ENCODE results near the gene SLC16A2. TPM values are rescaled to one million over a fixed set of nuclear protein-coding genes. Genes with fewer than 3 reads are reported as not detected.

Gene SLC16A2
- total RNA-seq, 3 donors from 2014 or later, result 4.8 to 10.8 (median 6.6) TPM

GRCh38 chrX:74500555-74500954 lies 79.3 kb downstream of the SLC16A2 start:
- Histone ChIP-seq H3K27me3 (peaks cover 0 to 30% of the 10 kb centered on the region in 2 donors), H3K36me3 (no peaks in the 10 kb centered on the region), H3K4me1 (no peaks in the 10 kb centered on the region), H3K9me3 (no peaks in the 10 kb centered on the region), H3K4me3 (no peak overlapping the region), H3K27ac (no peak overlapping the region)
- no peak for DNase-seq (ENCODE audit: low spot score in 2 of 2)
- TF ChIP-seq POLR2A (IDR thresholded peaks at IDR 0.05), result no peak
- TF ChIP-seq POLR2AphosphoS5 (IDR thresholded peaks at IDR 0.05), result no peak
- TF ChIP-seq CTCF (IDR thresholded peaks at IDR 0.05), result no peak
- intact Hi-C loops (cut with DNase I; ENCODE audit: low total_unique reads), result no loop called here

GRCh38 chrX:74505437-74505836 lies 84.1 kb downstream of the SLC16A2 start:
- Histone ChIP-seq H3K9me3 (no peaks in the 10 kb centered on the region), H3K27ac (no peak overlapping the region), H3K4me3 (no peak overlapping the region), H3K36me3 (no peaks in the 10 kb centered on the region), H3K4me1 (no peaks in the 10 kb centered on the region), H3K27me3 (peaks cover 0 to 23% of the 10 kb centered on the region in 2 donors)
- intact Hi-C loops (cut with DNase I; ENCODE audit: low total_unique reads), result no loop called here
- TF ChIP-seq CTCF (IDR thresholded peaks at IDR 0.05), result no peak
- no peak for TF ChIP-seq POLR2A (IDR thresholded peaks at IDR 0.05)
- no peak for TF ChIP-seq POLR2AphosphoS5 (IDR thresholded peaks at IDR 0.05)
- no peak for DNase-seq (ENCODE audit: low spot score in 2 of 2)

- TF ChIP-seq POLR2A (IDR thresholded peaks at IDR 0.05) (no peak), CTCF (IDR thresholded peaks at IDR 0.05) (no peak), POLR2AphosphoS5 (IDR thresholded peaks at IDR 0.05) (no peak)
- H3K27ac ChIP-seq, result no peak overlapping the region
- no peak for DNase-seq (ENCODE audit: low spot score in 2 of 2)
- H3K4me1 ChIP-seq, result no peaks in the 10 kb centered on the region
- intact Hi-C loops (cut with DNase I; ENCODE audit: low total_unique reads), result no loop called here
- peaks cover 0 to 29% of the 10 kb centered on the region in 2 donors for H3K27me3 ChIP-seq
- H3K9me3 ChIP-seq, result no peaks in the 10 kb centered on the region
- no peaks in the 10 kb centered on the region for H3K36me3 ChIP-seq
- H3K4me3 ChIP-seq, result no peak overlapping the region
Observed at GRCh38 chrX:74506317-74507115, 85.2 kb downstream of the SLC16A2 start.

DNA sequence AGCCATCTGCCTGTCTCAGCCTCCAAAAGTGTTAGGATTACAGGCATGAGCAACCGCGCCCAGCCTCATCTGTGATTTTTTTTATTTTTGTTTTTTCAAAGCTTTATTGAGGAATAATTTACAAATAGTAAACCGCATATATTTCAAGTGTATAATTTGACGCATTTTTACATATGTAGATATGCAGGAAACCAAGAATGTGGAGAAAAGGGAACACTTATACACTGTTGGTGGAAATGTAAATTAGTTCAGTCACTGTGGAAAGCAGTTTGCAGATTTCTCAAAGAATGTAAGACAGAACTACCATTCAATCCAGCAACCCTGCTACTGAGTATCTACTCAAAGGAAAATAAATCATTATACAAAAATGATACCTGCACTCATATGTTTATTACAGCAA lies 85.9 kb downstream of the SLC16A2 start:
- no peak overlapping the region for H3K27ac ChIP-seq
- intact Hi-C loops (cut with DNase I; ENCODE audit: low total_unique reads), result no loop called here
- TF ChIP-seq CTCF (IDR thresholded peaks at IDR 0.05), result no peak
- no peak for TF ChIP-seq POLR2A (IDR thresholded peaks at IDR 0.05)
- TF ChIP-seq POLR2AphosphoS5 (IDR thresholded peaks at IDR 0.05), result no peak
- H3K36me3 ChIP-seq, result no peaks in the 10 kb centered on the region
- no peak overlapping the region for H3K4me3 ChIP-seq
- H3K27me3 ChIP-seq, result peaks cover 0 to 32% of the 10 kb centered on the region in 2 donors
- H3K4me1 ChIP-seq, result no peaks in the 10 kb centered on the region
- H3K9me3 ChIP-seq, result no peaks in the 10 kb centered on the region
- no peak for DNase-seq (ENCODE audit: low spot score in 2 of 2)

DNA sequence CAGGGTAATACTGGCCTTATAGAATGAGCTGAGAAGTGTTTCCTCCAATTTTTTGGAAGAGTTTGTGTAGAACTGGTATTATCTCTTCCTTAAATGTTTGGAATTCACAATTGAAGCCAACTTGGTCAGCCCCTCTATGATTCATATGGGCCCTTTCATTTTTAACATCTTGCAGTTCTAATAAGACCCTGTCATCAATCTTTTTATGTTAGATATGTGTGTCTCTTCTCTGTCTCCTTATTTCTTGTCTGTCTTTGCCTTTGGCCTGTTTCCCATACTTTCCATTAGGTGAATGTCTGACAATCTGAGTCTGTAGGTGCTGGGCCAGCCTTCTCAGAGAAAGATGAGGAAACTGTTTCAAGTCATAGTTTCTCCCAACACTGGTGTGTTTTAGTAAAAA lies 88.7 kb downstream of the SLC16A2 start:
- intact Hi-C loops (cut with DNase I; ENCODE audit: low total_unique reads), result no loop called here
- TF ChIP-seq POLR2AphosphoS5 (IDR thresholded peaks at IDR 0.05), result no peak
- no peak for TF ChIP-seq POLR2A (IDR thresholded peaks at IDR 0.05)
- TF ChIP-seq CTCF (IDR thresholded peaks at IDR 0.05), result no peak
- DNase-seq (ENCODE audit: low spot score in 2 of 2), result no peak
- H3K4me1 ChIP-seq, result no peaks in the 10 kb centered on the region
- H3K27me3 ChIP-seq, result peaks cover 0 to 31% of the 10 kb centered on the region in 2 donors
- no peak overlapping the region for H3K27ac ChIP-seq
- no peaks in the 10 kb centered on the region for H3K9me3 ChIP-seq
- H3K36me3 ChIP-seq, result no peaks in the 10 kb centered on the region
- H3K4me3 ChIP-seq, result no peak overlapping the region
